Ovary (tissue), 9 donors: Measurements from ENCODE around the gene ELMO2. TPM values are rescaled to one million over a fixed set of nuclear protein-coding genes. Genes with fewer than 3 reads are reported as not detected.

Experiments
- DNase-seq, 5 donors: peaks; one replicate each; pipeline ENCODE4 v3.0.0-alpha.2; 2019 to 2020
- H3K27ac ChIP-seq, 2 donors: fragments of 200-600 bp; one replicate each; pipeline versions ENCODE4 v1.5.1 to v1.8.0; 2019 to 2022
- H3K27me3 ChIP-seq: fragments of 200-600 bp; one replicate; pipeline ENCODE4 v1.8.0; 2022
- H3K36me3 ChIP-seq: fragments of 200-600 bp; sonication (generic); one replicate; pipeline ENCODE4 v1.5.1; 2019
- H3K4me1 ChIP-seq: one replicate; pipeline ENCODE4 v1.8.1; 2013; ENCODE audit warnings: mild to moderate bottlenecking, moderate library complexity; ENCODE audit not compliant: insufficient read depth
- H3K4me3 ChIP-seq: fragments of 200-600 bp; sonication (generic); one replicate; pipeline ENCODE4 v1.5.1; 2017
- H3K9me3 ChIP-seq, 2 donors: fragments of 200-600 bp in 1 of 2; sonication (generic) in 1 of 2; one replicate each; pipeline versions ENCODE4 v1.5.1 to v1.8.1; 2013 to 2019; ENCODE audit warnings: mild to moderate bottlenecking in 1 of 2, moderate library complexity in 1 of 2
- EP300 ChIP-seq: sonication (generic); formaldehyde crosslinking; IDR thresholded peaks from one replicate; pipeline ENCODE4 v1.6.1; 2017; ENCODE audit warnings: antibody characterized with exemption
- POLR2A ChIP-seq: fragments of 450-650 bp; IDR thresholded peaks from one replicate; pipeline ENCODE4 v1.6.1; 2017; ENCODE audit warnings: antibody characterized with exemption, mild to moderate bottlenecking, moderate library complexity
- WGBS, 3 donors: extraction: QIAGEN DNeasy Blood & Tissue Kit in 1 of 3; methylation state at CpG; one replicate each; pipeline versions ENCODE4 v1.1.5 to v1.1.7; 2013 to 2017; 5-methylcytosine and 5-hydroxymethylcytosine counted together
- intact Hi-C, 4 donors: fragments of 100-400 bp; cut with DNase I; formaldehyde crosslinking; loops; one replicate each; pipeline versions ENCODE4 v1.11.0 to v1.15.1; 2022 to 2023
- polyA plus RNA-seq, 2 donors: library from polyadenylated mRNA; stranded (reverse); fragments of 200-250 nt in 1 of 2; fragments of 350-450 nt in 1 of 2; fragmentation: Illumina TruSeq in 1 of 2; extraction: RNeasy Lipid Tissue Mini Kit (QIAGEN cat#74804) in 1 of 2; gene quantifications; one replicate each; pipeline ENCODE4 v1.2.3, GENCODE V29; 2013 to 2014
- total RNA-seq, 7 donors: library from RNA; depleted of rRNA in 2 of 7; stranded (reverse); fragments of >200 nt in 2 of 7; fragmentation: NEBNext Ultra II Directional in 3 of 7; extraction: Animal tissue kit (Norgen Biotek cat#: 25700) in 3 of 7; gene quantifications; one replicate each; pipeline versions ENCODE4 v1.1.0 to v1.2.4, GENCODE V29; 2016 to 2023
- TF ChIP-seq, protein P1 (sequence below), 3 donors: fragments of 450-650 bp in 2 of 3; fragments of 200-600 bp in 1 of 3; IDR thresholded peaks; one replicate each; pipeline versions ENCODE4 v1.5.1 to v1.8.0; 2016 to 2022; ENCODE audit warnings: antibody characterized with exemption in 3 of 3, mild to moderate bottlenecking in 1 of 3
- donor health status: DM: no; HTN: no; CAD: no; lungs with moderate emphysema.
- donor health status: DM: no; HTN: no; CAD: no.
- donor health status: Bipolar disorder and iron deficiency.
- donor health status: DM: yes; HTN: yes; CAD: no.
- donor health status: DM: no; HTN: no; CAD: no.
- donor health status: DM: yes; HTN: yes; CAD: no.

Gene ELMO2
- total and polyA plus RNA-seq, 9 donors = 19.1 to 57.6 (median 41.0) TPM

DNA sequence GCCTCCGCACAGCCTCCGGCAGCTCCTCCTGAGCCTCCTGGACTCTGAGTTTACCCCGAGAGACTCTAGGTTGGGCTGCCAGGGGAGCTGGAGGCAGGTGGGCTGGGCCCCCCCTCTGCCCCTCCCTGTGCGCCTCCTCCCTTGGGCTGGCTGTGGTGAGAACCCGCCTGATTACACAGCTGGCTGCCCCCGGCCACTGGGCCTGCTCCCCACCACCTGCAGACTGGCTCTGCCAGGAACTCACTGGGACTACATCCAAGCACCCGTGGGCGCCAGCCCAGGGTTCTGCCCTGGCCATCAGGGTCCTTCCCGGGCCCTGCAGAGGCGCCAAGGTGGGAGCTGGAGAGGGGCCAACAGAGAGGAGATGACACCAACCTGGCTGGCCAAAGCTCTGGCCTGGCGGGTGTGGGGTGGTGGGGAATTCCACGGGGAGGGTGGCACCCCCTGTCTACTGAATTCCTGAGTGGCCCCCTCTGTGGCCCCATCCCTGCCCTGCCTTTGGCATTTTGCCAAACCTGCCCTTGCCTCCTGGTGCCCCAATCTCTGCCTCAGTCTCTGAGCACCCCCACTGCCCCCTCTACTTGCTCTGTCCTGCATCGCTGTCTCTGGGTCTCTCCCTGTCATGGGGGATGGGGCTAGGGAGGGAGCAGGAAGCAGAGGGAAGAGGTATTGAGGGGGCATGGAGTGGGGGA lies 76.2 kb downstream of the ELMO2 start:
- 32 to 52% (median 33%) methylated on average over 11 to 13 of the region's 13 CpGs for WGBS, 3 donors
- no peak for TF ChIP-seq POLR2A
- TF ChIP-seq, protein P1, sequence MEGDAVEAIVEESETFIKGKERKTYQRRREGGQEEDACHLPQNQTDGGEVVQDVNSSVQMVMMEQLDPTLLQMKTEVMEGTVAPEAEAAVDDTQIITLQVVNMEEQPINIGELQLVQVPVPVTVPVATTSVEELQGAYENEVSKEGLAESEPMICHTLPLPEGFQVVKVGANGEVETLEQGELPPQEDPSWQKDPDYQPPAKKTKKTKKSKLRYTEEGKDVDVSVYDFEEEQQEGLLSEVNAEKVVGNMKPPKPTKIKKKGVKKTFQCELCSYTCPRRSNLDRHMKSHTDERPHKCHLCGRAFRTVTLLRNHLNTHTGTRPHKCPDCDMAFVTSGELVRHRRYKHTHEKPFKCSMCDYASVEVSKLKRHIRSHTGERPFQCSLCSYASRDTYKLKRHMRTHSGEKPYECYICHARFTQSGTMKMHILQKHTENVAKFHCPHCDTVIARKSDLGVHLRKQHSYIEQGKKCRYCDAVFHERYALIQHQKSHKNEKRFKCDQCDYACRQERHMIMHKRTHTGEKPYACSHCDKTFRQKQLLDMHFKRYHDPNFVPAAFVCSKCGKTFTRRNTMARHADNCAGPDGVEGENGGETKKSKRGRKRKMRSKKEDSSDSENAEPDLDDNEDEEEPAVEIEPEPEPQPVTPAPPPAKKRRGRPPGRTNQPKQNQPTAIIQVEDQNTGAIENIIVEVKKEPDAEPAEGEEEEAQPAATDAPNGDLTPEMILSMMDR (IDR thresholded peaks at IDR 0.05) = no peak
- TF ChIP-seq EP300 = no peak

DNA sequence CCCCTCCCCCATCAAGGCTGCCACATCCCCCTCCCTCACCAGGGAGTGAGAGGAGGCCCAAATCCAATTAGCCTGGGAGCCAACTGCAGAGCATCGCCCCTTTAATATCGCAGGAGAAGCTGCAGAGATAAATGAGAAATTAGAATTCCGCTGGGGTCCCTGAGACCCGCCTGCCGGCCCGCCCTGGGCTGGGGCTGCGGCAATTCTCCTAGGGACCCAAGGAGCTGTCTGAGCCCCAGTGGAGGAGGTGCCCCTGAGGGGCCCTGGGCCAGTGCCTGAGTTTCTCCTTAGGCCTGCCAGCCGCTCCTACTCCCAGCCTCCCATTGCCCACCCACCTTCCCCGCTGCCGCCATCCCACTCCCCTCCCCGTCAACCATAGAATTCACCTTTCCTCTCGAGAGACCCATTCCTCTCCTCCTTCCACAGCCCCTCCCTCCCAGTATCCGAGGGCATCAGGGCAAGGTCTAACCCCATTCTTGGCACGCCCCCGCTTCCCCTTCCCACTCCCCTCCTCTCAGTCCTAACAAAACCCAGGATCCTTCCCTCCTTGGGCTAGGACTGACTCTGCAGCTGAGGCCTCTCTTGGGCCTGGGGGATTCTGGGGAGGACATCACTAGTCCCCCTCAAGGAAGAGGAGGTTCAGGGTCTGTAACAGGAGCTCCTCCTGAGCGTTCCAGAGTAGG lies 78.1 kb downstream of the ELMO2 start:
- intact Hi-C loops = no loop called here
- H3K4me3 ChIP-seq = no peak overlapping the region
- H3K27ac ChIP-seq = no peak overlapping the region
- H3K4me1 ChIP-seq = no peaks in the 10 kb centered on the region
- DNase-seq = no peak
- H3K27me3 ChIP-seq = no peaks in the 10 kb centered on the region
- 38 to 46% (median 40%) methylated on average over 16 of the region's 16 CpGs for WGBS, 3 donors
- TF ChIP-seq POLR2A (no peak), EP300 (no peak)
- TF ChIP-seq, protein P1 (IDR thresholded peaks at IDR 0.05) = no peak
- H3K36me3 ChIP-seq = no peaks in the 10 kb centered on the region
- H3K9me3 ChIP-seq = no peaks in the 10 kb centered on the region

More for the DNA sequence above, 76.2 kb downstream of the ELMO2 start:
- H3K36me3 ChIP-seq = no peaks in the 10 kb centered on the region
- H3K9me3 ChIP-seq = no peaks in the 10 kb centered on the region
- no peak for DNase-seq
- no peak overlapping the region for H3K4me3 ChIP-seq
- intact Hi-C loops = no loop called here
- H3K27ac ChIP-seq = no peak overlapping the region
- H3K27me3 ChIP-seq = no peaks in the 10 kb centered on the region
- H3K4me1 ChIP-seq = no peaks in the 10 kb centered on the region

DNA sequence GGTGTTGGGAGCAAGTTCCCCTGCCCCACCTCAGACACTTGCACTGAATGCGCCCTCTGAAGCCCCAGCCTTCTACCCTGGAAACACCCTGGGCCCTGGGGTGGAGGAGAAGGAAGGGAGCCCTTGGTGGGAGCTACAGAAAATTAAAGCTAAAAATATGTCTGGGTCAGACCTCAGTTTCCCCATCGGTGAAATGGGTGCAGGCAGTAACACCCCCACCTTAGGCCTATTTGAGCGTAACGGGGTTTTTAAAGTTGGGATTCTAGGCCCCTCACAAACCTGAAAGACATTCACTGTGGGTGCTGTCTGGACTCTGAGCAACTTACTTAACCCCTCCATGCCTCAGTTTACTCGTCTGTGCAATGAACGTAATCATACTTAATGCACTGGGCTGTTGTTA lies 78.9 kb downstream of the ELMO2 start:
- H3K36me3 ChIP-seq = no peaks in the 10 kb centered on the region
- TF ChIP-seq POLR2A = no peak
- TF ChIP-seq EP300 = no peak
- TF ChIP-seq, protein P1 (IDR thresholded peaks at IDR 0.05) = no peak
- H3K4me1 ChIP-seq = no peaks in the 10 kb centered on the region
- no peak overlapping the region for H3K27ac ChIP-seq
- no peak overlapping the region for H3K4me3 ChIP-seq
- 90 to 95% (median 93%) methylated on average over 6 of the region's 6 CpGs for WGBS, 3 donors
- no peaks in the 10 kb centered on the region for H3K27me3 ChIP-seq
- no peak for DNase-seq
- intact Hi-C loops = no loop called here
- H3K9me3 ChIP-seq = no peaks in the 10 kb centered on the region

DNA sequence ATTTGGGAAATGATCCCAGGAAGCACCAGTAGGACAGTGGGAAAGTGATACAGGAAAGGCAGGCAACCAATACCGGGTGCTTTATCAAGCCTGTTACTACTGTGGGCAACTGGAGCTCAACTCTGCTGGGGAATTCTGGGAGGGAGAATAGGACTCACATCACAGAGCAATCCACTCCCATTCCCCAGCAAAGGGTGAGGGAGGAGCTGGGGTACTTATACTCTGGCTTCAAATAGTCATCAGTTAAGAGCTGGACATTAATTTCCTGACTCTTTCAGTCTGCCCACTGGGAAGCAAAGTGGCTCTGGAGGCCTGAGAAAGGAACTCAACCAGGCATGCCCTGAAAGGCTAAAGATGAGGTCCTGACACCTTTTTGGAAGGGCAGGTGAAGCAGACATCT lies 80.6 kb downstream of the ELMO2 start:
- intact Hi-C loops = no loop called here
- H3K9me3 ChIP-seq = no peaks in the 10 kb centered on the region
- 34 to 67% (median 56%) methylated on average over 1 of the region's 1 CpG for WGBS, 3 donors
- DNase-seq = no peak
- H3K4me3 ChIP-seq = no peak overlapping the region
- H3K27ac ChIP-seq = no peak overlapping the region
- no peaks in the 10 kb centered on the region for H3K27me3 ChIP-seq
- no peaks in the 10 kb centered on the region for H3K4me1 ChIP-seq
- TF ChIP-seq, protein P1 (IDR thresholded peaks at IDR 0.05) = no peak
- TF ChIP-seq POLR2A (no peak), EP300 (no peak)
- H3K36me3 ChIP-seq = no peaks in the 10 kb centered on the region
